Epithelial cell of esophagus (primary cell): ENCODE data around the gene HOXA4.

Source experiments
- DNase-seq: peaks from one replicate; pipeline ENCODE4 v3.0.0; 2010; ENCODE audit warnings: low read depth
- H3K4me3 ChIP-seq: 2 replicates; pipeline ENCODE4 v1.5.1; 2011; ENCODE audit warnings: mild to moderate bottlenecking, low read length, control low read depth
- CTCF ChIP-seq: IDR thresholded peaks from 2 replicates; pipeline ENCODE4 v1.5.1; 2011; ENCODE audit warnings: low read depth, mild to moderate bottlenecking, low read length, control low read depth, inconsistent platforms; ENCODE audit not compliant: insufficient read depth; ENCODE audit errors: missing control alignments

Gene HOXA4

GRCh38 chr7:27093184-27093895 lies 37.2 kb downstream of the HOXA4 start:
- DNase-seq = no peak
- H3K4me3 ChIP-seq = no peak overlapping the region
- TF ChIP-seq CTCF = no peak

- no peak for DNase-seq
Measured at GRCh38 chr7:27092819-27093110, 37.8 kb downstream of the HOXA4 start.

GRCh38 chr7:27091941-27092818 lies 38.4 kb downstream of the HOXA4 start:
- TF ChIP-seq CTCF = no peak
- DNase-seq = no peak
- no peak overlapping the region for H3K4me3 ChIP-seq

More at GRCh38 chr7:27092819-27093110, 37.8 kb downstream of the HOXA4 start:
- no peak for TF ChIP-seq CTCF
- no peak overlapping the region for H3K4me3 ChIP-seq

- no peak for TF ChIP-seq CTCF
- no peak overlapping the region for H3K4me3 ChIP-seq
- no peak for DNase-seq
Measured at GRCh38 chr7:27091105-27091504, 39.5 kb downstream of the HOXA4 start.

- H3K4me3 ChIP-seq = no peak overlapping the region
- no peak for DNase-seq
- TF ChIP-seq CTCF = no peak
Measured at GRCh38 chr7:27088002-27088922, 42.3 kb downstream of the HOXA4 start.

GRCh38 chr7:27083646-27084045 lies 46.9 kb downstream of the HOXA4 start:
- no peak for TF ChIP-seq CTCF
- DNase-seq = no peak
- H3K4me3 ChIP-seq = no peak overlapping the region
